ENCODE results near the gene PNPLA3.

- TF ChIP-seq, protein P1, sequence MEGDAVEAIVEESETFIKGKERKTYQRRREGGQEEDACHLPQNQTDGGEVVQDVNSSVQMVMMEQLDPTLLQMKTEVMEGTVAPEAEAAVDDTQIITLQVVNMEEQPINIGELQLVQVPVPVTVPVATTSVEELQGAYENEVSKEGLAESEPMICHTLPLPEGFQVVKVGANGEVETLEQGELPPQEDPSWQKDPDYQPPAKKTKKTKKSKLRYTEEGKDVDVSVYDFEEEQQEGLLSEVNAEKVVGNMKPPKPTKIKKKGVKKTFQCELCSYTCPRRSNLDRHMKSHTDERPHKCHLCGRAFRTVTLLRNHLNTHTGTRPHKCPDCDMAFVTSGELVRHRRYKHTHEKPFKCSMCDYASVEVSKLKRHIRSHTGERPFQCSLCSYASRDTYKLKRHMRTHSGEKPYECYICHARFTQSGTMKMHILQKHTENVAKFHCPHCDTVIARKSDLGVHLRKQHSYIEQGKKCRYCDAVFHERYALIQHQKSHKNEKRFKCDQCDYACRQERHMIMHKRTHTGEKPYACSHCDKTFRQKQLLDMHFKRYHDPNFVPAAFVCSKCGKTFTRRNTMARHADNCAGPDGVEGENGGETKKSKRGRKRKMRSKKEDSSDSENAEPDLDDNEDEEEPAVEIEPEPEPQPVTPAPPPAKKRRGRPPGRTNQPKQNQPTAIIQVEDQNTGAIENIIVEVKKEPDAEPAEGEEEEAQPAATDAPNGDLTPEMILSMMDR (IDR thresholded peaks at IDR 0.05): no peak
- no peak for TF ChIP-seq POLR2A (IDR thresholded peaks at IDR 0.05)
These were observed 31.7 kb downstream of the PNPLA3 start, which contains the start of gene SAMM50 for GRCh38 chr22:43955040-43955882.

Measured in testis (tissue), 2 donors.